Neural cell (in vitro differentiated cells): ENCODE results near the gene PHACTR2. TPM values are rescaled to one million over a fixed set of nuclear protein-coding genes. Genes with fewer than 3 reads are reported as not detected.

Experiments used
- H2AFZ ChIP-seq: fragments of 200-600, 300-800 bp; sonication (generic), shearing (Covaris generic); 2 replicates; pipeline ENCODE4 v1.6.0; 2014; ENCODE audit warnings: low read depth, mild to moderate bottlenecking, antibody characterized with exemption, low read length, moderate library complexity
- H3F3A ChIP-seq: fragments of 200-600 bp; shearing (Covaris generic); 2 replicates; pipeline ENCODE4 v1.6.1; 2016; ENCODE audit warnings: mild to moderate bottlenecking, moderate library complexity, mixed read lengths, antibody characterized with exemption, low read length; ENCODE audit not compliant: insufficient read depth, poor library complexity, severe bottlenecking
- H3K27ac ChIP-seq: fragments of 200-600, 300-800 bp; sonication (generic), shearing (Covaris generic); 2 replicates; pipeline ENCODE4 v1.5.1; 2014; ENCODE audit warnings: mild to moderate bottlenecking, low read length, moderate library complexity
- H3K27me3 ChIP-seq: fragments of 300-800, 200-600 bp; sonication (generic), shearing (Covaris generic); 2 replicates; pipeline ENCODE4 v1.6.0; 2014; ENCODE audit warnings: mild to moderate bottlenecking, low read depth, low read length, moderate library complexity; ENCODE audit not compliant: insufficient read depth
- H3K36me3 ChIP-seq: fragments of 300-800, 200-600 bp; sonication (generic), shearing (Covaris generic); 2 replicates; pipeline ENCODE4 v1.5.1; 2014; ENCODE audit warnings: mild to moderate bottlenecking, antibody characterized with exemption, low read length, moderate library complexity; ENCODE audit not compliant: insufficient read depth
- H3K4me2 ChIP-seq: fragments of 300-800, 200-600 bp; sonication (generic), shearing (Covaris generic); 2 replicates; pipeline ENCODE4 v1.6.0; 2014; ENCODE audit warnings: mild to moderate bottlenecking, low read length
- H3K4me3 ChIP-seq: fragments of 300-800, 200-600 bp; sonication (generic), shearing (Covaris generic); 2 replicates; pipeline ENCODE4 v1.5.1; 2014; ENCODE audit warnings: mild to moderate bottlenecking, low read length, moderate library complexity
- H3K79me2 ChIP-seq: fragments of 200-600 bp; shearing (Covaris generic); replicated peaks from 2 replicates; pipeline ENCODE4 v1.6.0; 2014; ENCODE audit warnings: mild to moderate bottlenecking, low read length, moderate library complexity; ENCODE audit not compliant: insufficient read depth
- H3K9ac ChIP-seq: fragments of 300-800, 200-600 bp; sonication (generic), shearing (Covaris generic); 2 replicates; pipeline ENCODE4 v1.6.1; 2016; ENCODE audit warnings: mild to moderate bottlenecking, low read length, mixed read lengths
- H3K9me2 ChIP-seq: fragments of 200-600 bp; shearing (Covaris generic); 2 replicates; pipeline ENCODE4 v1.6.1; 2016; ENCODE audit warnings: mild to moderate bottlenecking, low read length, mixed read lengths; ENCODE audit not compliant: insufficient read depth
- H3K9me3 ChIP-seq: fragments of 200-600, 300-800 bp; sonication (generic), shearing (Covaris generic); 2 replicates; pipeline ENCODE4 v1.6.1; 2016; ENCODE audit warnings: mild to moderate bottlenecking, mixed run types, low read length, moderate library complexity, mixed read lengths
- H4K20me1 ChIP-seq: fragments of 200-600 bp; shearing (Covaris generic); 2 replicates; pipeline ENCODE4 v1.6.1; 2016; ENCODE audit warnings: mild to moderate bottlenecking, mixed run types; ENCODE audit not compliant: insufficient read depth
- EP300 ChIP-seq: fragments of 450-650 bp; conservative IDR thresholded peaks from 2 replicates; pipeline ENCODE4 v1.6.1; 2014; ENCODE audit warnings: antibody characterized with exemption, mild to moderate bottlenecking, moderate library complexity; ENCODE audit not compliant: poor library complexity, severe bottlenecking
- EZH2 ChIP-seq: fragments of 200-600, 300-800 bp; shearing (Covaris generic), sonication (generic); IDR thresholded peaks from 2 replicates; pipeline ENCODE4 v1.6.1; 2014; ENCODE audit warnings: antibody characterized with exemption, low read length, borderline replicate concordance, mild to moderate bottlenecking; ENCODE audit not compliant: insufficient read depth, poor library complexity, severe bottlenecking
- MXI1 ChIP-seq: fragments of 450-650 bp; conservative IDR thresholded peaks from 2 replicates; pipeline ENCODE4 v1.6.1; 2014; ENCODE audit warnings: antibody characterized with exemption, mild to moderate bottlenecking; ENCODE audit not compliant: poor library complexity, severe bottlenecking
- POLR2AphosphoS5 ChIP-seq: IDR thresholded peaks from 2 replicates; pipeline ENCODE4 v1.6.1; 2012
- RAD21 ChIP-seq: fragments of 450-650 bp; conservative IDR thresholded peaks from 2 replicates; pipeline ENCODE4 v1.6.1; 2014; ENCODE audit warnings: antibody characterized with exemption, mild to moderate bottlenecking, moderate library complexity
- SMC3 ChIP-seq: fragments of 450-650 bp; conservative IDR thresholded peaks from 2 replicates; pipeline ENCODE4 v1.6.1; 2014; ENCODE audit warnings: antibody characterized with exemption, mild to moderate bottlenecking, moderate library complexity; ENCODE audit not compliant: poor library complexity
- TAF1 ChIP-seq: IDR thresholded peaks from 2 replicates; pipeline ENCODE4 v1.6.1; 2012; ENCODE audit warnings: low read depth
- polyA plus RNA-seq: library from polyadenylated mRNA; depleted of rRNA; stranded (reverse); fragments of >200 nt; gene quantifications from 2 replicates; pipeline ENCODE4 v1.2.3, GENCODE V29; 2014
- TF ChIP-seq, protein P1 (sequence below): fragments of 450-650 bp; IDR thresholded peaks from 2 replicates; pipeline ENCODE4 v1.5.1; 2014; ENCODE audit warnings: antibody characterized with exemption, mild to moderate bottlenecking, moderate library complexity; ENCODE audit not compliant: poor library complexity, severe bottlenecking
- TF ChIP-seq, protein P2 (sequence below): IDR thresholded peaks from 2 replicates; pipeline ENCODE4 v1.6.1; 2012; ENCODE audit warnings: borderline replicate concordance

Gene PHACTR2
- polyA plus RNA-seq, 1 donor from 2014 or later, result 2.8 TPM

DNA sequence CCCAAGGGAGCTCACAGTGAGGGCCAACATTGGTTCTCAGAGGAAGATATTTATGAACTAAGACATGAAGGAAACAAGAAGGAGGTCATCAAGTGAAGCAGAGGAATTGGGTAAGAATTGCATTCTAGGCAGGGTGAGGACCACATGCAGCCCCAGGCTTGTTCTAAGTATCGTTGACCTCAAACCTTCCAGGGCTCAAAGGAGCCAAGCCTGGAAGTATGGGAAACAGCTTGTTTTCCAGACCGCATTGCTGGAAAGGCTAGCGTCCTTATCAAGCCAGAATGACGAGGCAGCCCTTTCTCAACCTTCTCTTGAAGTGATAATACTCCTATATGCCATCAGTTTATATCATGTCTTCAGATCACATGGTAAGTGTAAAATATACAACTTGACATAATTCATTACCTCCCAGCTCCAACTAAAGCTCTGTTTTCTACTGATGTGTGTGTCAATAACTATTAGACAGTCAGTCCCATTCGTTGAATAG is 79.6 kb downstream of the PHACTR2 start:
- Histone ChIP-seq H3K9me3 (no peaks in the 10 kb centered on the region), H3K9me2 (no peaks in the 10 kb centered on the region), H3K27ac (no peak overlapping the region), H3K36me3 (no peaks in the 10 kb centered on the region), H3K79me2 (no peaks in the 10 kb centered on the region), H3K4me2 (no peak overlapping the region), H2AFZ (no peak overlapping the region), H4K20me1 (no peaks in the 10 kb centered on the region), H3K27me3 (no peaks in the 10 kb centered on the region), H3F3A (no peaks in the 10 kb centered on the region), H3K4me3 (no peak overlapping the region), H3K9ac (no peak overlapping the region)
- TF ChIP-seq EP300 (no peak), RAD21 (no peak), TAF1 (no peak), POLR2AphosphoS5 (no peak), EZH2 (no peak), MXI1 (no peak), SMC3 (no peak)
- TF ChIP-seq, protein P1, sequence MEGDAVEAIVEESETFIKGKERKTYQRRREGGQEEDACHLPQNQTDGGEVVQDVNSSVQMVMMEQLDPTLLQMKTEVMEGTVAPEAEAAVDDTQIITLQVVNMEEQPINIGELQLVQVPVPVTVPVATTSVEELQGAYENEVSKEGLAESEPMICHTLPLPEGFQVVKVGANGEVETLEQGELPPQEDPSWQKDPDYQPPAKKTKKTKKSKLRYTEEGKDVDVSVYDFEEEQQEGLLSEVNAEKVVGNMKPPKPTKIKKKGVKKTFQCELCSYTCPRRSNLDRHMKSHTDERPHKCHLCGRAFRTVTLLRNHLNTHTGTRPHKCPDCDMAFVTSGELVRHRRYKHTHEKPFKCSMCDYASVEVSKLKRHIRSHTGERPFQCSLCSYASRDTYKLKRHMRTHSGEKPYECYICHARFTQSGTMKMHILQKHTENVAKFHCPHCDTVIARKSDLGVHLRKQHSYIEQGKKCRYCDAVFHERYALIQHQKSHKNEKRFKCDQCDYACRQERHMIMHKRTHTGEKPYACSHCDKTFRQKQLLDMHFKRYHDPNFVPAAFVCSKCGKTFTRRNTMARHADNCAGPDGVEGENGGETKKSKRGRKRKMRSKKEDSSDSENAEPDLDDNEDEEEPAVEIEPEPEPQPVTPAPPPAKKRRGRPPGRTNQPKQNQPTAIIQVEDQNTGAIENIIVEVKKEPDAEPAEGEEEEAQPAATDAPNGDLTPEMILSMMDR, result no peak
- TF ChIP-seq, protein P2, sequence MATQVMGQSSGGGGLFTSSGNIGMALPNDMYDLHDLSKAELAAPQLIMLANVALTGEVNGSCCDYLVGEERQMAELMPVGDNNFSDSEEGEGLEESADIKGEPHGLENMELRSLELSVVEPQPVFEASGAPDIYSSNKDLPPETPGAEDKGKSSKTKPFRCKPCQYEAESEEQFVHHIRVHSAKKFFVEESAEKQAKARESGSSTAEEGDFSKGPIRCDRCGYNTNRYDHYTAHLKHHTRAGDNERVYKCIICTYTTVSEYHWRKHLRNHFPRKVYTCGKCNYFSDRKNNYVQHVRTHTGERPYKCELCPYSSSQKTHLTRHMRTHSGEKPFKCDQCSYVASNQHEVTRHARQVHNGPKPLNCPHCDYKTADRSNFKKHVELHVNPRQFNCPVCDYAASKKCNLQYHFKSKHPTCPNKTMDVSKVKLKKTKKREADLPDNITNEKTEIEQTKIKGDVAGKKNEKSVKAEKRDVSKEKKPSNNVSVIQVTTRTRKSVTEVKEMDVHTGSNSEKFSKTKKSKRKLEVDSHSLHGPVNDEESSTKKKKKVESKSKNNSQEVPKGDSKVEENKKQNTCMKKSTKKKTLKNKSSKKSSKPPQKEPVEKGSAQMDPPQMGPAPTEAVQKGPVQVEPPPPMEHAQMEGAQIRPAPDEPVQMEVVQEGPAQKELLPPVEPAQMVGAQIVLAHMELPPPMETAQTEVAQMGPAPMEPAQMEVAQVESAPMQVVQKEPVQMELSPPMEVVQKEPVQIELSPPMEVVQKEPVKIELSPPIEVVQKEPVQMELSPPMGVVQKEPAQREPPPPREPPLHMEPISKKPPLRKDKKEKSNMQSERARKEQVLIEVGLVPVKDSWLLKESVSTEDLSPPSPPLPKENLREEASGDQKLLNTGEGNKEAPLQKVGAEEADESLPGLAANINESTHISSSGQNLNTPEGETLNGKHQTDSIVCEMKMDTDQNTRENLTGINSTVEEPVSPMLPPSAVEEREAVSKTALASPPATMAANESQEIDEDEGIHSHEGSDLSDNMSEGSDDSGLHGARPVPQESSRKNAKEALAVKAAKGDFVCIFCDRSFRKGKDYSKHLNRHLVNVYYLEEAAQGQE, result no peak

DNA sequence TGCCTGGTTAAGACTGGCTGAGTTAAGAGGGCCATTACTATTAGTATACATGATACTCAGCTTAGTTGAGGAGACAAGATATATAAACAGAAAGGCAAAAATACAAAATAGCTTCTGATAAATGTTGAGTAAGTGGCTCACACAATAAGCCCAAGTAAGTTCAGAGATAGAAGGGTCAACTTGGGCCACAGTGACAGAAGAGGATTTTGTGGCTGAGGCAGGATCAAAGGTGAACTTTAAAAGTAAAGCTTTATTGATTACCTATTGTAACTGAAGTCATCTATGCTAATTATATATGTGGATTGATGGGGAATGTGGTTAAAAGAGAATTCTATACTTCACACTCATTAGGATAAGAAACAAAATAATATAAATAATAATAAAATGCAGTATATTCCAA is 80.8 kb downstream of the PHACTR2 start:
- no peaks in the 10 kb centered on the region for H3K9me2 ChIP-seq
- H3F3A ChIP-seq, result no peaks in the 10 kb centered on the region
- H3K27me3 ChIP-seq, result no peaks in the 10 kb centered on the region
- no peak overlapping the region for H3K4me2 ChIP-seq
- no peak overlapping the region for H2AFZ ChIP-seq
- TF ChIP-seq, protein P1, result no peak
- H3K9ac ChIP-seq, result no peak overlapping the region
- no peaks in the 10 kb centered on the region for H4K20me1 ChIP-seq
- no peak overlapping the region for H3K27ac ChIP-seq
- no peaks in the 10 kb centered on the region for H3K79me2 ChIP-seq
- no peak overlapping the region for H3K4me3 ChIP-seq
- no peaks in the 10 kb centered on the region for H3K9me3 ChIP-seq
- no peaks in the 10 kb centered on the region for H3K36me3 ChIP-seq
